CD4-positive, alpha-beta T cell treated with Interleukin-2 at 100 ng/mL for 4 hours (primary cell): ENCODE data around the gene MAPK11.
A peak's percentile ranks its signal among the peaks of the same experiment; 100 is the strongest.

ENCODE experiments used
- DNase-seq: peaks from one replicate; pipeline ENCODE4 v3.0.0-alpha.2; 2020; ENCODE audit warnings: low spot score

MAPK11 gene

GRCh38 chr22:50269970-50270665 is at the start of gene MAPK11:
MAPK11 (minus strand) TSS chr22:50270380; CDS start chr22:50270292, 88 bp downstream.
- DNase-seq: peak; percentile 74

- no peak for DNase-seq
These were observed 49.3 kb upstream of the MAPK11 start for GRCh38 chr22:50319503-50319951.

GRCh38 chr22:50318698-50319411 is 48.7 kb upstream of the MAPK11 start:
- DNase-seq: no peak

GRCh38 chr22:50318356-50318697 is 48.1 kb upstream of the MAPK11 start:
- DNase-seq: no peak

- no peak for DNase-seq
These were observed 47.5 kb upstream of the MAPK11 start for GRCh38 chr22:50317674-50318073.

- no peak for DNase-seq
These were observed 47.0 kb upstream of the MAPK11 start for GRCh38 chr22:50317178-50317577.

- no peak for DNase-seq
These were observed 46.2 kb upstream of the MAPK11 start for GRCh38 chr22:50316114-50317065.

- DNase-seq: no peak
These were observed 45.3 kb upstream of the MAPK11 start for GRCh38 chr22:50315289-50316113.

GRCh38 chr22:50314455-50315288 is 44.5 kb upstream of the MAPK11 start:
- peak; percentile 75 for DNase-seq

- DNase-seq: no peak
These were observed 43.9 kb upstream of the MAPK11 start for GRCh38 chr22:50314081-50314454.

- no peak for DNase-seq
These were observed 43.4 kb upstream of the MAPK11 start for GRCh38 chr22:50313600-50313999.

- DNase-seq: no peak
These were observed 42.8 kb upstream of the MAPK11 start for GRCh38 chr22:50313021-50313420.

- DNase-seq: no peak
These were observed 42.2 kb upstream of the MAPK11 start for GRCh38 chr22:50312371-50312770.

- no peak for DNase-seq
These were observed 41.6 kb upstream of the MAPK11 start for GRCh38 chr22:50311606-50312351.

GRCh38 chr22:50310949-50311444 is 40.8 kb upstream of the MAPK11 start:
- DNase-seq: no peak

GRCh38 chr22:50310031-50310722 is 40.0 kb upstream of the MAPK11 start:
- DNase-seq: no peak

- no peak for DNase-seq
These were observed 39.4 kb upstream of the MAPK11 start for GRCh38 chr22:50309601-50309991.

GRCh38 chr22:50308986-50309600 is 38.9 kb upstream of the MAPK11 start:
- DNase-seq: no peak

- no peak for DNase-seq
These were observed 38.4 kb upstream of the MAPK11 start for GRCh38 chr22:50308597-50308935.
